Astrocyte (in vitro differentiated cells and primary cell): ENCODE measurements around the gene C11orf58. TPM values are rescaled to one million over a fixed set of nuclear protein-coding genes. Genes with fewer than 3 reads are reported as not detected.

Experiments used
- DNase-seq: peaks from one replicate; pipeline ENCODE4 v3.0.0-alpha.2; 2010; ENCODE audit warnings: low read depth
- FAIRE-seq: peaks from 2 replicates; lab custom pipeline; 2011; peaks lifted over from hg19 to GRCh38; lab: Jason Lieb, UNC
- H2AFZ ChIP-seq: 2 replicates; pipeline ENCODE4 v1.6.0; 2012; ENCODE audit warnings: low read depth, low read length, inconsistent platforms
- H3K27ac ChIP-seq: 2 replicates; pipeline ENCODE4 v1.5.1; 2011; ENCODE audit warnings: low read depth, low read length, inconsistent platforms
- H3K27me3 ChIP-seq: 2 replicates; pipeline ENCODE4 v1.6.0; 2011; ENCODE audit warnings: low read length, inconsistent platforms; ENCODE audit not compliant: insufficient read depth
- H3K36me3 ChIP-seq: 2 replicates; pipeline ENCODE4 v1.5.1; 2011; ENCODE audit warnings: low read length, inconsistent platforms; ENCODE audit not compliant: insufficient read depth
- H3K4me1 ChIP-seq: 2 replicates; pipeline ENCODE4 v1.5.1; 2011; ENCODE audit warnings: low read length, inconsistent platforms; ENCODE audit not compliant: insufficient read depth
- H3K4me2 ChIP-seq: 2 replicates; pipeline ENCODE4 v1.6.0; 2012; ENCODE audit warnings: low read length, inconsistent platforms
- H3K4me3 ChIP-seq: 2 replicates; pipeline ENCODE4 v1.5.1; 2011; ENCODE audit warnings: low read depth, mild to moderate bottlenecking, low read length, inconsistent platforms; ENCODE audit not compliant: insufficient read depth
- H3K79me2 ChIP-seq: 2 replicates; pipeline ENCODE4 v1.6.0; 2012; ENCODE audit warnings: mild to moderate bottlenecking, low read length, inconsistent platforms; ENCODE audit not compliant: insufficient read depth
- H3K9ac ChIP-seq: 2 replicates; pipeline ENCODE4 v1.6.0; 2012; ENCODE audit warnings: mild to moderate bottlenecking, low read length, inconsistent platforms
- H3K9me3 ChIP-seq: 2 replicates; pipeline ENCODE4 v1.5.1; 2012; ENCODE audit warnings: low read depth, mild to moderate bottlenecking, low read length, inconsistent platforms; ENCODE audit not compliant: insufficient read depth
- H4K20me1 ChIP-seq: 2 replicates; pipeline ENCODE4 v1.6.0; 2012; ENCODE audit warnings: low read length, inconsistent platforms; ENCODE audit not compliant: insufficient read depth
- H3K27ac Mint-ChIP-seq: one replicate; pipeline ENCODE4 v1.8.0; 2021; ENCODE audit warnings: mild to moderate bottlenecking, mixed read lengths; ENCODE audit not compliant: unreplicated experiment
- H3K27me3 Mint-ChIP-seq: one replicate; pipeline ENCODE4 v1.8.0; 2021; ENCODE audit warnings: low read depth, mixed read lengths; ENCODE audit not compliant: unreplicated experiment
- H3K36me3 Mint-ChIP-seq: one replicate; pipeline ENCODE4 v1.8.0; 2021; ENCODE audit warnings: low read depth, mixed read lengths; ENCODE audit not compliant: unreplicated experiment
- H3K4me1 Mint-ChIP-seq: one replicate; pipeline ENCODE4 v1.8.0; 2021; ENCODE audit warnings: low read depth, mixed read lengths; ENCODE audit not compliant: unreplicated experiment
- H3K4me3 Mint-ChIP-seq: one replicate; pipeline ENCODE4 v1.8.0; 2021; ENCODE audit warnings: mild to moderate bottlenecking, moderate library complexity, mixed read lengths; ENCODE audit not compliant: unreplicated experiment
- H3K9me3 Mint-ChIP-seq: one replicate; pipeline ENCODE4 v1.8.0; 2021; ENCODE audit warnings: mild to moderate bottlenecking, mixed read lengths; ENCODE audit not compliant: unreplicated experiment
- CTCF ChIP-seq: IDR thresholded peaks from 2 replicates; pipeline ENCODE4 v1.5.1; 2011; ENCODE audit warnings: low read depth, mild to moderate bottlenecking, inconsistent platforms, low read length, moderate library complexity; ENCODE audit not compliant: insufficient read depth
- EZH2 ChIP-seq: IDR thresholded peaks from 2 replicates; pipeline ENCODE4 v1.6.1; 2012; ENCODE audit warnings: mild to moderate bottlenecking, low read length, inconsistent platforms; ENCODE audit not compliant: insufficient read depth
- total RNA-seq: library from RNA; stranded (reverse); gene quantifications from 2 replicates; pipeline ENCODE4 v1.2.1, GENCODE V29; 2021

Gene C11orf58
- total RNA-seq, 1 donor from 2014 or later = 159 TPM

- no peaks in the 10 kb centered on the region for H3K79me2 ChIP-seq
- H2AFZ ChIP-seq = no peak overlapping the region
- no peak overlapping the region for H3K4me3 Mint-ChIP-seq
- H3K27ac Mint-ChIP-seq = no peak overlapping the region
- no peak for TF ChIP-seq CTCF
- no peak for TF ChIP-seq EZH2
- no peak overlapping the region for H3K4me2 ChIP-seq
- DNase-seq = no peak
- H3K36me3 Mint-ChIP-seq = peaks cover 9% of the 10 kb centered on the region
- no peak for FAIRE-seq
- peaks cover 3% of the 10 kb centered on the region for H3K9me3 Mint-ChIP-seq
- no peaks in the 10 kb centered on the region for H3K9me3 ChIP-seq
- peaks cover 5% of the 10 kb centered on the region for H3K27me3 Mint-ChIP-seq
- H4K20me1 ChIP-seq = no peaks in the 10 kb centered on the region
- no peaks in the 10 kb centered on the region for H3K36me3 ChIP-seq
- H3K4me3 ChIP-seq = no peak overlapping the region
- peaks cover 3% of the 10 kb centered on the region for H3K27me3 ChIP-seq
- H3K27ac ChIP-seq = no peak overlapping the region
- peaks cover 6% of the 10 kb centered on the region for H3K4me1 ChIP-seq
- no peak overlapping the region for H3K9ac ChIP-seq
- H3K4me1 Mint-ChIP-seq = peaks cover 7% of the 10 kb centered on the region
Observed at GRCh38 chr11:16779436-16779835, 41.0 kb downstream of the C11orf58 start.

GRCh38 chr11:16780146-16780545 lies 41.7 kb downstream of the C11orf58 start:
- peaks cover 9% of the 10 kb centered on the region for H3K36me3 Mint-ChIP-seq
- Histone ChIP-seq H3K4me1 (peaks cover 6% of the 10 kb centered on the region), H3K36me3 (no peaks in the 10 kb centered on the region), H3K9me3 (no peaks in the 10 kb centered on the region), H3K27ac (no peak overlapping the region), H3K27me3 (peaks cover 3% of the 10 kb centered on the region), H4K20me1 (no peaks in the 10 kb centered on the region), H2AFZ (no peak overlapping the region), H3K9ac (no peak overlapping the region), H3K4me3 (no peak overlapping the region), H3K79me2 (no peaks in the 10 kb centered on the region), H3K4me2 (no peak overlapping the region)
- H3K9me3 Mint-ChIP-seq = no peaks in the 10 kb centered on the region
- FAIRE-seq (no peak), DNase-seq (no peak)
- H3K4me3 Mint-ChIP-seq = no peak overlapping the region
- no peak overlapping the region for H3K27ac Mint-ChIP-seq
- TF ChIP-seq CTCF = no peak
- H3K4me1 Mint-ChIP-seq = peaks cover 7% of the 10 kb centered on the region
- H3K27me3 Mint-ChIP-seq = peaks cover 5% of the 10 kb centered on the region

DNA sequence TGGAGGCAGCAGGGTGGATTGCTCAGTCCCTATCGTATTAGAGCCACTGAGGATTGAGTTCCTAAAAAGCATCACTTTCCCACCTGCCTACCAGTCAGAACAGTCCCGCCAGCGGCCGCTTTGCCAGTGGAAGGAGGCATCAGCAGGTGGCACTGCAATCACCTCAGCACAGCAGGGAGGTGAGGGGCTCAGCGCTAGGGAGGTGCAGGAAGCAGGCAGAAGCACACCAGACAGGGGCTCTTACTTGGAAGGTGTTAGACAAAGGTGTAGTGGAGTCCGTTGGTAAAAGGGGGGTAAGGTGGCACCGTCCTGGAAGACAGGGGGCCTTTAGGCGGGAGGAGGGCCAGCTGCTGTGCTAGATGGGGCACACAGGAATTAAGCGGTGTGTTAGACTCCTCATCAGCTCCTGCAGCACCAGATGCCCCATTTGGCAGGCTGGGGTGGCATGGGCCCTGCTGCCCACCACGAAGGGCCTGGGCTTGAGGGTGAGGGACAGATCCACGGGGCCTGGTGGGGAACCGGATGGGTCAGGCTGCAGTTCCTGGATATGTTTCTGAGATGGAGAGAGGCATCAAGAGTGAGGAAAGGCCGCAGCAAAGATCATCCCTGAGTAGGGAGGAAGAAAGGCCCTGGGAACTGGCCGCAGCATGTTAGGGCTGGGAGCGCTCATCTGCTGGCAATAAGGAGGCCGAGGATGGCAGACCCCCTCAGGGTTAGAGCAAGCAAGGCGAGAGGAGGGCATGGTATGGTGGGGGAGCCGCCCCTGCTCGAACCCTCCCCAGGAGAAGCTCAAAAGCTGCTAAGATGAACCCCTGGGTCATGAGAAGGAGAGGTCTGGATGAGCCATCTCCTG lies 42.5 kb downstream of the C11orf58 start:
- Histone ChIP-seq H3K27me3 (no peaks in the 10 kb centered on the region), H4K20me1 (no peaks in the 10 kb centered on the region), H3K4me2 (no peak overlapping the region), H3K79me2 (no peaks in the 10 kb centered on the region), H3K4me1 (peaks cover 6% of the 10 kb centered on the region), H3K9me3 (no peaks in the 10 kb centered on the region), H3K36me3 (no peaks in the 10 kb centered on the region), H3K27ac (no peak overlapping the region), H2AFZ (no peak overlapping the region), H3K9ac (no peak overlapping the region), H3K4me3 (no peak overlapping the region)
- no peaks in the 10 kb centered on the region for H3K9me3 Mint-ChIP-seq
- H3K4me1 Mint-ChIP-seq = peaks cover 3% of the 10 kb centered on the region
- no peak overlapping the region for H3K27ac Mint-ChIP-seq
- peaks cover 5% of the 10 kb centered on the region for H3K27me3 Mint-ChIP-seq
- DNase-seq (no peak), FAIRE-seq (no peak)
- peaks cover 9% of the 10 kb centered on the region for H3K36me3 Mint-ChIP-seq
- TF ChIP-seq EZH2 (no peak), CTCF (no peak)
- H3K4me3 Mint-ChIP-seq = no peak overlapping the region
